Tibial nerve (tissue), 3 donors: ENCODE results near the gene FGF6.

Source experiments
- POLR2A ChIP-seq, 2 donors: fragments of 450-650 bp; IDR thresholded peaks; one replicate each; pipeline ENCODE4 v1.6.1; 2017; ENCODE audit warnings: antibody characterized with exemption in 2 of 2, mild to moderate bottlenecking in 2 of 2, moderate library complexity in 2 of 2
- TF ChIP-seq, protein P1 (sequence below), 5 experiments: fragments of 200-600 bp in 3 of 5; fragments of 450-650 bp in 2 of 5; sonication (generic) in 3 of 5; IDR thresholded peaks; one replicate each; pipeline ENCODE4 v1.5.1; 2016 to 2019; ENCODE audit warnings: antibody characterized with exemption in 5 of 5, mild to moderate bottlenecking in 3 of 5, moderate library complexity in 2 of 5

GRCh38 chr12:4471256-4471655, 25.6 kb upstream of the FGF6 start:
- TF ChIP-seq POLR2A (IDR thresholded peaks at IDR 0.05) = no peak
- TF ChIP-seq, protein P1, sequence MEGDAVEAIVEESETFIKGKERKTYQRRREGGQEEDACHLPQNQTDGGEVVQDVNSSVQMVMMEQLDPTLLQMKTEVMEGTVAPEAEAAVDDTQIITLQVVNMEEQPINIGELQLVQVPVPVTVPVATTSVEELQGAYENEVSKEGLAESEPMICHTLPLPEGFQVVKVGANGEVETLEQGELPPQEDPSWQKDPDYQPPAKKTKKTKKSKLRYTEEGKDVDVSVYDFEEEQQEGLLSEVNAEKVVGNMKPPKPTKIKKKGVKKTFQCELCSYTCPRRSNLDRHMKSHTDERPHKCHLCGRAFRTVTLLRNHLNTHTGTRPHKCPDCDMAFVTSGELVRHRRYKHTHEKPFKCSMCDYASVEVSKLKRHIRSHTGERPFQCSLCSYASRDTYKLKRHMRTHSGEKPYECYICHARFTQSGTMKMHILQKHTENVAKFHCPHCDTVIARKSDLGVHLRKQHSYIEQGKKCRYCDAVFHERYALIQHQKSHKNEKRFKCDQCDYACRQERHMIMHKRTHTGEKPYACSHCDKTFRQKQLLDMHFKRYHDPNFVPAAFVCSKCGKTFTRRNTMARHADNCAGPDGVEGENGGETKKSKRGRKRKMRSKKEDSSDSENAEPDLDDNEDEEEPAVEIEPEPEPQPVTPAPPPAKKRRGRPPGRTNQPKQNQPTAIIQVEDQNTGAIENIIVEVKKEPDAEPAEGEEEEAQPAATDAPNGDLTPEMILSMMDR (IDR thresholded peaks at IDR 0.05) = no peak
